Breast epithelium (tissue), 4 donors: ENCODE measurements around the gene MFF. TPM values are rescaled to one million over a fixed set of nuclear protein-coding genes. Genes with fewer than 3 reads are reported as not detected.

Experiments
- DNase-seq, 2 donors: peaks; one replicate each; pipeline ENCODE4 v3.0.0-alpha.2; 2019; ENCODE audit warnings: low spot score in 2 of 2
- H3K27ac ChIP-seq, 2 donors: fragments of 200-600 bp; sonication (generic) in 1 of 2; one replicate each; pipeline ENCODE4 v1.5.1; 2016 to 2019; ENCODE audit warnings: mild to moderate bottlenecking in 1 of 2
- H3K27me3 ChIP-seq, 2 donors: fragments of 200-600 bp; sonication (generic) in 1 of 2; one replicate each; pipeline versions ENCODE4 v1.5.1 to v1.6.0; 2017 to 2019; ENCODE audit warnings: control low read depth in 1 of 2, mild to moderate bottlenecking in 1 of 2
- H3K36me3 ChIP-seq: fragments of 200-600 bp; one replicate; pipeline ENCODE4 v1.5.1; 2019
- H3K4me1 ChIP-seq, 2 donors: fragments of 200-600 bp; sonication (generic); one replicate each; pipeline ENCODE4 v1.5.1; 2016 to 2019; ENCODE audit warnings: control low read depth in 1 of 2
- H3K4me3 ChIP-seq, 3 donors: fragments of 200-600 bp; sonication (generic); 1 replicate in 2 of 3; 2 replicates in 1 of 3; pipeline ENCODE4 v1.5.1; 2016 to 2019; ENCODE audit warnings: mild to moderate bottlenecking in 3 of 3, moderate library complexity in 2 of 3
- H3K9me3 ChIP-seq, 2 donors: fragments of 200-600 bp; sonication (generic) in 1 of 2; one replicate each; pipeline ENCODE4 v1.5.1; 2016 to 2019; ENCODE audit warnings: control low read depth in 1 of 2
- POLR2A ChIP-seq: fragments of 450-650 bp; IDR thresholded peaks from one replicate; pipeline ENCODE4 v1.6.1; 2016; ENCODE audit warnings: antibody characterized with exemption, mild to moderate bottlenecking, moderate library complexity
- POLR2AphosphoS5 ChIP-seq, 3 donors: sonication (generic); formaldehyde crosslinking; IDR thresholded peaks; one replicate each; pipeline ENCODE4 v1.6.1; 2017; ENCODE audit warnings: antibody characterized with exemption in 3 of 3
- intact Hi-C: fragments of 100-400 bp; cut with DNase I; formaldehyde crosslinking; loops from one replicate; pipeline ENCODE4 v1.15.1; 2023; ENCODE audit warnings: low total_unique reads
- total RNA-seq, 3 donors: library from RNA; depleted of rRNA; stranded (reverse); fragments of >200 nt; gene quantifications; one replicate each; pipeline ENCODE4 v1.1.0, GENCODE V29; 2016
- TF ChIP-seq, protein P1 (sequence below), 3 donors: fragments of 450-650 bp; IDR thresholded peaks; one replicate each; pipeline ENCODE4 v1.5.1; 2016 to 2017; ENCODE audit warnings: antibody characterized with exemption in 3 of 3, mild to moderate bottlenecking in 3 of 3, moderate library complexity in 3 of 3

MFF gene
- total RNA-seq, 3 donors from 2014 or later, result 120 to 135 (median 122) TPM

DNA sequence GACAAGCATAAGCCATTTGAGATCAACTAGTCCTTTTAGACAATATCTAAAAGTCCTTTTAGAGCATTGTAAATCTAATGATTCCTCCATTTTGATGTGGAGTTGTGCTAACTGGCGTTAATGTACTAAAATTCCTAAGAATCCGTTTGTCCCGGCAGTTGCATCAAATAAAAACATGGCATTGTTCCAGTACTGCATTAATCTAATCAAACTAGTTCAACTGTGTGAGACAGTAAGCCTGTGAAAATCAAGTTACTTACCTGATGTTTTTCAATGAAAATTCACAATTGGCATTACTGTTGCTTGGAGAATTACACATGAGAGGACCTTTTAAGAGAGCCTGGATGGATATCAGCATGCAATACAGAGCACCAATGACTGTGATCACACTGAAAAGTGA is 40.8 kb downstream of the MFF start:
- no peak overlapping the region for H3K4me3 ChIP-seq
- no peaks in the 10 kb centered on the region for H3K27me3 ChIP-seq
- intact Hi-C loops, result no loop called here
- H3K4me1 ChIP-seq, result no peaks in the 10 kb centered on the region
- TF ChIP-seq, protein P1, sequence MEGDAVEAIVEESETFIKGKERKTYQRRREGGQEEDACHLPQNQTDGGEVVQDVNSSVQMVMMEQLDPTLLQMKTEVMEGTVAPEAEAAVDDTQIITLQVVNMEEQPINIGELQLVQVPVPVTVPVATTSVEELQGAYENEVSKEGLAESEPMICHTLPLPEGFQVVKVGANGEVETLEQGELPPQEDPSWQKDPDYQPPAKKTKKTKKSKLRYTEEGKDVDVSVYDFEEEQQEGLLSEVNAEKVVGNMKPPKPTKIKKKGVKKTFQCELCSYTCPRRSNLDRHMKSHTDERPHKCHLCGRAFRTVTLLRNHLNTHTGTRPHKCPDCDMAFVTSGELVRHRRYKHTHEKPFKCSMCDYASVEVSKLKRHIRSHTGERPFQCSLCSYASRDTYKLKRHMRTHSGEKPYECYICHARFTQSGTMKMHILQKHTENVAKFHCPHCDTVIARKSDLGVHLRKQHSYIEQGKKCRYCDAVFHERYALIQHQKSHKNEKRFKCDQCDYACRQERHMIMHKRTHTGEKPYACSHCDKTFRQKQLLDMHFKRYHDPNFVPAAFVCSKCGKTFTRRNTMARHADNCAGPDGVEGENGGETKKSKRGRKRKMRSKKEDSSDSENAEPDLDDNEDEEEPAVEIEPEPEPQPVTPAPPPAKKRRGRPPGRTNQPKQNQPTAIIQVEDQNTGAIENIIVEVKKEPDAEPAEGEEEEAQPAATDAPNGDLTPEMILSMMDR (IDR thresholded peaks at IDR 0.05), result no peak
- no peak for TF ChIP-seq POLR2AphosphoS5 (IDR thresholded peaks at IDR 0.05)
- TF ChIP-seq POLR2A, result no peak
- H3K36me3 ChIP-seq, result no peaks in the 10 kb centered on the region
- no peak overlapping the region for H3K27ac ChIP-seq
- no peaks in the 10 kb centered on the region for H3K9me3 ChIP-seq
- no peak for DNase-seq

DNA sequence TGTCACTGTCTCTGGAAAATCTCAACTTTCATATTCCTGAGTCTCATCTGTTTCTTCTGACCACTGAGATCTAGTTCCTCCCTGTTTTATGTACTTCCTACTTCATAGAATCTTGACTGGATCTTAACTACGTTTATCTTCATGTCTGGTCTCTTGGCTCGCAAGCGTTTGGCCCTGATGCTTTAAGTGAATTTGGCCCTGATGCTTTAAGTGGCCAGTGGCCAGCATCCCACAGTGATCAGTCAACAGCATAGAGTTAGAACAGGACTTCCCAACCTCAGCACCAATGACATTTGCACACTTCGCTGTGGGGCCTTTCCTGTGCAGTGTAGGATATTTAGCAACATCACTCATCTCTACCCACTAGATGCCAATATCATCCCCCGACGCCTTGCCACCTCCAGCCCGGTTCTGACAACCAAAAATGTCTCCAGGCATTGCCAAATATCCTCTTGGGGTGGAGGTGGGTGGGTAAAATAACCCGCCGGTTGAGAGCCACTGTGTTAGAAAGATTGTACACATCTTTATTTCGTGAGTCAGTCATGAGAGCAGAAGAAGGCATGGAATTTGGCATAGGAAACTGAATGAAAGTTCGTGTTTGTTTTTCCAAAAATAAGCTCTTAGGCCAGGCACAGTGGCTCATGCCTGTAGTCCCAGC is 41.8 kb downstream of the MFF start:
- no peak for DNase-seq
- Histone ChIP-seq H3K27me3 (no peaks in the 10 kb centered on the region), H3K36me3 (no peaks in the 10 kb centered on the region), H3K9me3 (no peaks in the 10 kb centered on the region), H3K27ac (no peak overlapping the region), H3K4me3 (no peak overlapping the region), H3K4me1 (no peaks in the 10 kb centered on the region)
- TF ChIP-seq POLR2AphosphoS5 (IDR thresholded peaks at IDR 0.05), result no peak
- TF ChIP-seq, protein P1 (IDR thresholded peaks at IDR 0.05), result no peak
- no peak for TF ChIP-seq POLR2A
- intact Hi-C loops, result no loop called here

DNA sequence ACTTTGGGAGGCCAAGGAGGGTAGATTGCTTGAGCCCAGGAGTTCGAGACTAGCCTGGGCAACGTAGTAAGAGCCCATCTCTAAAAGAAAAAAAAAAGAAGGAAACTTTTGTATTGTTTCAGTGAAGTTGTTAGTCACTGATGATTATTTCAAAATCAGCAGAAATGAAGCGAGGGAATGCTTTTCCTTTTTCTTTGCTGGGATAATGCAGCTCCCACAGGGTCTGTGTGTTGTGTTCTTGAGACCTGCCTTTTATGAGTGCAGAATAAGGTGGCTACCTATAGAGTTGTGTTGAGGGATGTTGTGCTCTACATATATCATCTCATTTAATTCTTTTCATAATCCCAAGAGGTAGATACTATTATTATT is 42.4 kb downstream of the MFF start:
- Histone ChIP-seq H3K27ac (no peak overlapping the region), H3K36me3 (no peaks in the 10 kb centered on the region), H3K4me1 (no peaks in the 10 kb centered on the region), H3K27me3 (no peaks in the 10 kb centered on the region), H3K9me3 (no peaks in the 10 kb centered on the region), H3K4me3 (no peak overlapping the region)
- TF ChIP-seq POLR2AphosphoS5 (IDR thresholded peaks at IDR 0.05) (no peak), POLR2A (no peak)
- TF ChIP-seq, protein P1 (IDR thresholded peaks at IDR 0.05), result no peak
- DNase-seq, result no peak
- intact Hi-C loops, result no loop called here

DNA sequence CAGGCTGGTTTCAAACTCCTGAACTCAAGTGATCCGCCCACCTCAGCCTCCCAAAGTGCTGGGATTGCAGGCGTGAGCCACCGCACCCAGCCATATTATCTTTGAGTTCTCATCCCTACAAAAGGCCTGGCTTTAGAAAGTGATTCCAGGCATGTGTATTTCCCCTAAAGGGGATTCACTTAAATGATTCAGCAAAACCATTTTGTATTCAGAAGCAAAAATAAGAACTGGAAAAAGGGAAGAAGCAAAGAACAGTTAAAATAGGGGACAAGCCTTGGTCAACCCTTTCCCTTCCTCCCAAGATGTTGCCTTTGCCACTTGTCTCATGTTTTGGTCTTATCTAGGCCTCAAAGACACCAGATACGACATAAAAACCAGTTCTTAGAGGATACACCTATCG is 43.5 kb downstream of the MFF start:
- H3K27ac ChIP-seq, result no peak overlapping the region
- no peaks in the 10 kb centered on the region for H3K27me3 ChIP-seq
- H3K36me3 ChIP-seq, result no peaks in the 10 kb centered on the region
- DNase-seq, result no peak
- H3K4me3 ChIP-seq, result no peak overlapping the region
- no peaks in the 10 kb centered on the region for H3K9me3 ChIP-seq
- H3K4me1 ChIP-seq, result no peaks in the 10 kb centered on the region
- intact Hi-C loops, result no loop called here
- TF ChIP-seq POLR2AphosphoS5 (IDR thresholded peaks at IDR 0.05) (no peak), POLR2A (no peak)
- TF ChIP-seq, protein P1 (IDR thresholded peaks at IDR 0.05), result no peak

DNA sequence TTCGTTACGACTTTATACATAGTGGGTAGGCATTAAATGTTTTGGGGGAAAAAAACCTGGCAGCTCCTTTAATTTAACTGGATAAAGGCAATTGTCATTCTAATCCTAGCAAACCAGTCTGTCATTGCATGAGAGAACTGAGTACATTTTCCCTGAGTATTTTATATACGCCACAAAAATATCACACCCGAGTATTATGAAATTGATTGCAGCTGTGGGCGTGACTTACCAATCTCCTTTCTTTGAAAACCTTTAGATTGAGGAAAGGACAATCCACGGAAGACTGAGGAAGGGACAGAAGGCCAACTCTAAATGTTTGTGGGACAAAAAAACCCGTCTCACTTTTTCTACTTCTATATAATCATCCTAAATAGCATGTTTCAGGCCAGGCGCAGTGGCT is 45.0 kb downstream of the MFF start:
- Histone ChIP-seq H3K4me1 (no peaks in the 10 kb centered on the region), H3K27me3 (no peaks in the 10 kb centered on the region), H3K4me3 (no peak overlapping the region), H3K9me3 (no peaks in the 10 kb centered on the region), H3K36me3 (no peaks in the 10 kb centered on the region), H3K27ac (no peak overlapping the region)
- TF ChIP-seq POLR2AphosphoS5 (IDR thresholded peaks at IDR 0.05), result no peak
- TF ChIP-seq, protein P1 (IDR thresholded peaks at IDR 0.05), result no peak
- TF ChIP-seq POLR2A, result no peak
- intact Hi-C loops, result no loop called here
- DNase-seq, result no peak
